ENCODE measurements around the gene ATXN7.

Gene ATXN7

DNA sequence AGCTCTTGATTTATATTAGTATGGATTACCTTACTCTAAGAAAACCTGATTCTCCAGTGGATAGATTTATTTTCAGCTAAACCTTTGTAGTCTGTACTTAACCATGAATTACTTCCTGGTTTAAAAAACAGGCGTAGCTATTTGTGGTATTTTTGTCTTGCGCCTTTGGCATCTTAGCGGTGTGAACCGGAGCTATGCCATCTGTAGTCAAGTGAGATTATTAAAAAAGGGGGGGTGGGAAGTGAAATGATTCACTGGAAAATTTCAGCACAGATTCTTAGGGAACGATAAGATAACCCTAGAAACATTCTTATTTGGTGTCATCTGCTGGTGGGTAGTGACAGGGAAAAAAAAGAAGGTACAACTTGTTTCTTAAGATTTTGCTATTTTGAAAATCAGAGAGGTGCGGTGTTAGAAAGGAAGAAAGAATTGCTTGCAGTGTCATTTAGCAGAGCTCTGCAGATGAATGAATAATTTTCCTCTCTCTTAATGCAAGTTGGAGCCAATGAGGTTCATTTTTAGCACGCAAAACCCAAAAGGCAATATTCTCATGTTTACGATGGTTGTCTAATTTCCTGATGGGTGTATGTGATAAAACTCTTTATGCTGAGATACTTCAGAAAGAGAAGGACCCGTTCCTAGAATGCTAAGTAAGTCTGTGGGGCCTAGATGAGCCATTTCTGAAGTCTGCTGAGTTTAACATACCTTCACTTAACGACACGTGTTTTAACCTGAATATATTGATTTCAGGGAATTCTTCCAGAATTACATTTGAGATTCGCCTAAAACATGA is 115.6 kb downstream of the ATXN7 start:
- Mint-ChIP-seq H3K9me3 (no peaks in the 10 kb centered on the region), H3K27me3 (no peaks in the 10 kb centered on the region), H3K36me3 (ENCODE audit: low read depth) (peaks cover 34% of the 10 kb centered on the region), H3K4me3 (peak overlapping the region; percentile 76), H3K4me1 (peaks cover 90% of the 10 kb centered on the region), H3K27ac (peak overlapping the region; percentile 93)
- DNase-seq (no peak), ATAC-seq (peak; percentile 27)

DNA sequence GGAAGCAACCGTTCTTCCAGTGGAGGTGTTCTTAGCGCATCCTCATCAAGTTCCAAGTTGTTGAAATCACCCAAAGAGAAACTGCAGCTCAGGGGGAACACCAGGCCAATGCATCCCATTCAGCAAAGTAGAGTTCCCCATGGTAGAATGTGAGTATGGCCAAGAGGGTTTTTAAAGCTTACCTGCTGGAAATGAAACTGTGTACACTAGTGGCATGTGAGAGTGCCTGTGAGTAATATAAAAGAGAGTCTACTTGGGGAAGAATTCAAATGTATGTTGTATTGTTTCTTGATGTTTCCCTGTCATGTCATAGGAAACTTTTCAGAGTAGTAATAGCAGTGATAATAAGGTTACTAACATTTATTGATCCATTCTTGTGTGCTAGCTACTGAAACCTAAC is 116.4 kb downstream of the ATXN7 start:
- peak overlapping the region; percentile 76 for H3K4me3 Mint-ChIP-seq
- H3K27me3 Mint-ChIP-seq, result no peaks in the 10 kb centered on the region
- ATAC-seq (no peak), DNase-seq (no peak)
- peaks cover 87% of the 10 kb centered on the region for H3K4me1 Mint-ChIP-seq
- no peaks in the 10 kb centered on the region for H3K9me3 Mint-ChIP-seq
- peaks cover 33% of the 10 kb centered on the region for H3K36me3 Mint-ChIP-seq (ENCODE audit: low read depth)
- H3K27ac Mint-ChIP-seq, result peak overlapping the region; percentile 93

DNA sequence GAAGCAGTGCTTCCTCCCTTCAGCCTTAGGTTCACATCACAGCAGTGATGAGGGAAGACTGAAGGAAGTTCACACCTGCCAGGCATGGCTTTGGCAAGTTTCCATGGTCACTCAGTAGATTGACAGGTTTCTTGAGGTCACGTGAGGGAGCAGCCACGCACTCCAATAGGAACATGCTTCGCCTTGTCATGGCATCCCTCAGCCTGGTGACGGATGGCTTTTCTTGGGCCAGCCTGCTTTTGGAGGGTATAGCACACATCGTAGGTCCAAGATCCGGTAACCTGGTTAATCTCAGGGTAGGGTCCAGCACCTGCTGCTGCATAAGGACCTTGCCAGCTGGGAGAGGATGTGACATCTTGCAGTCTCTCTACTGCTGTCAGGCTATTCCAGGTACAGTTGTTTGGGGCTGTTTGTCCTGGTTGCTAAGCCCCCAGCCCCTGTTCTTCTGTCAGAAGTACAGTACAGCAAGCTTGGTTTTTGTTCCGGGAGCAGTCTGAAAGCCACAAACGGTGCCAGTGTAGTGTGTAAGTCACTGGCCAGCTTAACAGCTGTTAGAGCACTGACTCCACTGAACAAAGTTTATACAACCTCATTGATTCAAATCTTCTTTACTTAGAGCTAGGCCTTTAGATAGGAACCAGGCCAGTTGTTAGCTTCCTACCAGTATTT is 117.3 kb downstream of the ATXN7 start:
- H3K4me3 Mint-ChIP-seq, result no peak overlapping the region
- peak overlapping the region; percentile 93 for H3K27ac Mint-ChIP-seq
- H3K4me1 Mint-ChIP-seq, result peaks cover 81% of the 10 kb centered on the region
- peaks cover 40% of the 10 kb centered on the region for H3K36me3 Mint-ChIP-seq (ENCODE audit: low read depth)
- no peaks in the 10 kb centered on the region for H3K9me3 Mint-ChIP-seq
- H3K27me3 Mint-ChIP-seq, result no peaks in the 10 kb centered on the region
- no peak for DNase-seq
- no peak for ATAC-seq

DNA sequence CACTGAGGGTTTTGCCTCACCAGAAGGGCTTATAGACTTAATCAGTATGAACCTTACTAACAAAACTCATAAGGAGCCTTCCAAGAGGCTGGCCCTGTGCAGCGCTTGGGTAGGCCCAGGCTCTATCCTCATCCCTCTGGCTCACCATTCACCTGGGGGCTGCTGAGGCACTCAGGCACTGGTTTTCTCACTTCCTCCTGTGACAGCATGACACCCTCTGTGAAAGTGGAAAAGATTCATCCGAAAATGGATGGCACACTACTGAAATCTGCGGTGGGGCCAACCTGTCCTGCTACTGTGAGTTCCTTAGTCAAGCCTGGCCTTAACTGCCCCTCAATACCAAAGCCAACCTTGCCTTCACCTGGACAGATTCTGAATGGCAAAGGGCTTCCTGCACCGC is 118.3 kb downstream of the ATXN7 start:
- Mint-ChIP-seq H3K9me3 (no peaks in the 10 kb centered on the region), H3K4me1 (peaks cover 71% of the 10 kb centered on the region), H3K27me3 (no peaks in the 10 kb centered on the region), H3K4me3 (no peak overlapping the region), H3K27ac (peak overlapping the region; percentile 28), H3K36me3 (ENCODE audit: low read depth) (peaks cover 43% of the 10 kb centered on the region)
- ATAC-seq (no peak), DNase-seq (no peak)

DNA sequence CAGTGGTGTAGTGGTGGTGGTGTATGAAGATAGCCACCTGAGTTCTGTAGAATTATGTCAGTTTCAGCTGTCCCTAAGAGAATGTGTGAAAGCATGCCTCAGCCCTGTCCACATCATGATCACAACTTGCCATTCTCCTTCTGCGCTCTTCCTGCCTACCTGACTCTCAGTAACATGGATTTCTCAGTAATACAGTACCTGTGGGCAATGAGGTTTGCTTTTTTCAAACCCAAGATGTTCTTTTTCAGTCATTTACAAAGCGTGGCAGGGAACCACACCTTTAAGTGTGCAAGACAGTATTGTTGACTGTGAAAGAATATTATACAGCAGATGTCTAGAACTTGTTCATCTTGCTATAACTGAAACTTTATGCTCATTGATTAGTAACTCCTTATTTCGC is 120.7 kb downstream of the ATXN7 start:
- Mint-ChIP-seq H3K36me3 (ENCODE audit: low read depth) (peaks cover 55% of the 10 kb centered on the region), H3K9me3 (no peaks in the 10 kb centered on the region), H3K4me1 (peaks cover 47% of the 10 kb centered on the region), H3K27me3 (no peaks in the 10 kb centered on the region), H3K27ac (peak overlapping the region; percentile 4), H3K4me3 (no peak overlapping the region)
- no peak for DNase-seq
- ATAC-seq, result peak; percentile 21

DNA sequence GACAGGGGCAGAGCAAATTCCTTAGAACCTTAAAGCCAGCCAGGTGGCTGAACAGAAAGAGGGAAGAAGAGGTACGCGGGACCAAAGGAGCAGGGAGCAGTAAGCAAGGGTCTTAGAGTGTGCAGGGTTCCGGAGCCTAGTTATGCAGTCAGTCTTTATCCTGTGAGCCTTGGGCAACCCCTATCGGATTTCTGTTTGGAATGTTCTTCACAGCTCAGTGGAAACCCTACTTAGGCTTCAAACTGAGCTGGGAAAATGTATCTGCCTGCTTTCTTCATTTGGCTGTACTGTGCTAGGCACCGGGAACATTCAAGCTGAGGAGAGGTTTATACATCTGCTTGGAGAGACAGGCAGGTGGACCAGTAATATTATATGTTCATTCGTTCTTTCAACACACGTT is 122.5 kb downstream of the ATXN7 start:
- DNase-seq (no peak), ATAC-seq (no peak)
- Mint-ChIP-seq H3K27me3 (no peaks in the 10 kb centered on the region), H3K9me3 (no peaks in the 10 kb centered on the region), H3K27ac (no peak overlapping the region), H3K36me3 (ENCODE audit: low read depth) (peaks cover 47% of the 10 kb centered on the region), H3K4me1 (peaks cover 31% of the 10 kb centered on the region), H3K4me3 (no peak overlapping the region)

DNA sequence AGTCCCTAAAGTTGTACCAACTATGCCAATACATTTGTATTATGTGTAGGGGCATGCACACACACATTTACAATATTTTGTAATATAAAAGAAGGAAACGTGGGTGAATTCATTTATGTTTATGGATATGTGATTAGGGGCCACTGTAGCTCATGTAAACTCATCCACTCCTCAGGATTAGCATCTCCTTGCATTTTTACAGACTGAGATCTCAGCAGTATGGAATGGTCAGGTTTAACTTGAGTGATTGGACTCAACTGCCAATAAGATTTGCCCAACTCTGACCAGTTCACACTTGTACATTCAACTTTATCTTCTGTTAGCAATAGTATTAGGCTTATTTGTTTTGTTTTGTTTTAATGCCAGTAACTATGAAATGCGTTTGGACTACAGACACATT is 123.2 kb downstream of the ATXN7 start:
- Mint-ChIP-seq H3K27ac (no peak overlapping the region), H3K27me3 (no peaks in the 10 kb centered on the region), H3K4me1 (peaks cover 25% of the 10 kb centered on the region), H3K4me3 (no peak overlapping the region), H3K9me3 (no peaks in the 10 kb centered on the region), H3K36me3 (ENCODE audit: low read depth) (peaks cover 50% of the 10 kb centered on the region)
- DNase-seq (no peak), ATAC-seq (no peak)

DNA sequence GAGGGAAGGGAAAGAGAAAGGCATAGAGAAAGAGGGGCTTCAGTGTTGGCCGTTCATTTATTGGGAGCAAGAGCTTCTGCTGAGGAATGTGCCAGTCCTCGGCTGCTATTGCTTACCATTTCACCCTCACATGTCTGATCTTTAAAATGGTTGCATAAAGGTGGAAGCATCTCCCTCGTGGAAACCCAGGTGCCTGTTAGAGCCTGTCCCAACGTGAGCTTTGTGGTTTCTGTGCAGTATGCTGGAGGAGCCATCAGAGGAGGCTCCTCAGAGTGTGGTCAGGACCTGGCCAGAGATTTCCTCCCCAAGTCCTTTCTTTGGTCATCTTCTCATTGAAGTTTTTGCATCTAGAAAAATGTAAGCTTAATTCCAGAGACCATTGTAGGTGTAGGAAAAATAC is 125.3 kb downstream of the ATXN7 start:
- no peak for DNase-seq
- H3K27me3 Mint-ChIP-seq, result no peaks in the 10 kb centered on the region
- H3K27ac Mint-ChIP-seq, result no peak overlapping the region
- no peak overlapping the region for H3K4me3 Mint-ChIP-seq
- H3K36me3 Mint-ChIP-seq (ENCODE audit: low read depth), result peaks cover 55% of the 10 kb centered on the region
- H3K9me3 Mint-ChIP-seq, result no peaks in the 10 kb centered on the region
- no peak for ATAC-seq
- H3K4me1 Mint-ChIP-seq, result peaks cover 19% of the 10 kb centered on the region

DNA sequence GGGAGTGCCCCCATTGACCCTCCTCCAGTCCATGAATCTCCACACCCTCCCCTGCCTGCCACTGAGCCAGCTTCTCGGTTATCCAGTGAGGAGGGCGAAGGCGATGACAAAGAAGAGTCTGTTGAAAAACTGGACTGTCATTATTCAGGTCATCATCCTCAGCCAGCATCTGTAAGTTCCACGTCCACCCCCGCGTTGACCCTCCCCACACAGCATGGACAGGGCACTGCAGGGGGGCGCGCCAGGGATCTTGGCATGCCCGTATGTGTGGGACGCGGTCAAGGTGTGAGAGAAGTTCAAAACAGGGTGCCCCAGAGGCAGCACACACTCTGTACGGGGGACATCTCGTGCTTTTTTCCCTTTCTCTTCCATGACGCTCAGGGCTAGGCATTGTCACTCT is 126.5 kb downstream of the ATXN7 start:
- H3K4me3 Mint-ChIP-seq, result no peak overlapping the region
- H3K9me3 Mint-ChIP-seq, result no peaks in the 10 kb centered on the region
- no peaks in the 10 kb centered on the region for H3K27me3 Mint-ChIP-seq
- peaks cover 21% of the 10 kb centered on the region for H3K4me1 Mint-ChIP-seq
- peaks cover 58% of the 10 kb centered on the region for H3K36me3 Mint-ChIP-seq (ENCODE audit: low read depth)
- DNase-seq (no peak), ATAC-seq (no peak)
- peak overlapping the region; percentile 57 for H3K27ac Mint-ChIP-seq

DNA sequence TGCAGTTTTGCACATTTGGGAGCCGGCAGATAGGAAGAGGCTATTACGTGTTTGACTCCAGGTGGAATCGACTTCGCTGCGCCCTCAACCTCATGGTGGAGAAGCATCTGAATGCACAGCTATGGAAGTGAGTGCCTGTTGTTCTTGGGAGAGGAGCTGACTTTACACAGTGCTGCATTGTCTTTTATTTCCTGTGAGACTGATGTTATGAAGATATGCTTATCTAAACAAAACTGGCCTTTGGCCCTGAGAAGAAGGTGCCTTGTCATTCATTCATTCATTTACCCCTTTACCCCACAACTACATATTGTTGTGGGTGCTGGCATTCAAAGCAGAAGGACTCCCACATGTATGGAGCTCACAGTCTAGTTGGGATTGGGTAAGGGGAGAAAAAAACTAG is 127.1 kb downstream of the ATXN7 start:
- H3K36me3 Mint-ChIP-seq (ENCODE audit: low read depth), result peaks cover 60% of the 10 kb centered on the region
- H3K4me3 Mint-ChIP-seq, result no peak overlapping the region
- ATAC-seq (no peak), DNase-seq (no peak)
- peaks cover 17% of the 10 kb centered on the region for H3K4me1 Mint-ChIP-seq
- peak overlapping the region; percentile 57 for H3K27ac Mint-ChIP-seq
- no peaks in the 10 kb centered on the region for H3K27me3 Mint-ChIP-seq
- H3K9me3 Mint-ChIP-seq, result no peaks in the 10 kb centered on the region

DNA sequence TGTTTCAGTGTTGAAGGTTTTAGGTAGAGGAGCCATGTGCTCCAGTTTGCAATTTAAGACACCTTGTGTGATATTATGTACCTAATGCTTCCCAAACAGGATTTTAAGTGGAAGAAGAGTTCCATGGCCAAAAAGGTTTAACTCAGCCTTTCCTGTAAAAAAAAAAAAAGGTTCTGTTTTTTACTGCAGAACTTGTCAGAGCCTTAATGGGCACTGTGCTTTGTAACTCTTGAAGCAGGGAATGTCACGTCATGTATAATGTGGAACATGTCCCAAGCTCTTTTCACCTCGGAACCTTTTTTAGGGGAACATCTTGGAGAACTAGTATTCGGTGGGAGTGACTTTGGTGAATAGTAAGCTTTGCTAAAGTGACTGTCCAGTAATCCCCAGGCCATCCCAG is 128.0 kb downstream of the ATXN7 start:
- Mint-ChIP-seq H3K4me3 (no peak overlapping the region), H3K36me3 (ENCODE audit: low read depth) (peaks cover 65% of the 10 kb centered on the region), H3K27ac (peak overlapping the region; percentile 62), H3K9me3 (no peaks in the 10 kb centered on the region), H3K4me1 (peaks cover 17% of the 10 kb centered on the region), H3K27me3 (no peaks in the 10 kb centered on the region)
- DNase-seq (no peak), ATAC-seq (no peak)

DNA sequence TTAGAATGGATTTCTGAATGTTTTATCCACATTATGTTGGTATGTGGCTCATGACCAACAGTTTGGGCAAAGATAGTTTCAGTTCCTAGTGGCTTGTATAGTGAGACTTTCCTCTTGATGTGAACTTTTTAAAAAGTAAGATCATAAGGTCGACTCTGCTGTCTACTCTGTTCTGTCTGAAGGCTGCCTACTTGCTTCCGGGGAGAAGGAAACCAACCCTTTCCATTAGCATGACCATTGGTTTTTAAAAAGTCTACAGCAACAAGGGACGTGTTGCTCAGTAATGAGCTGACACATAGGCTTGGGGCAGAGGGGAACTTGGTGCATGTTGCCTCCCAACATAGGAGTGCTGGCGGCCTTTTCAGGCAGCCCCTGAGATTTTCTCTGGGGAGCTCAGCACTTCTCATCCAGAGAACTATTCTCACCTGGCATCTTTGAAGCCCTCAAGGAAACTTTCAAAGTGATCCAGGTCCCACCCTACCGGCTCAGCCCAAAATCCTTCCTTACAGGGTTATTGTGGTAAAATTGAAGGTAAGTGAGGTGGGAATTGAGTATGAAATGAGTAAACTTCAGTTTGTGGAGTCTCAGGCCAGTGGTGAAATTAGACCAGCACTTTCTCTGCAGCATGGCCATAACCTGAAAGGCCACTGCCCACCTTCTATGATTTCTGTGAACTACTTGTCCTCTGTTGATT is 129.0 kb downstream of the ATXN7 start:
- DNase-seq (no peak), ATAC-seq (no peak)
- no peaks in the 10 kb centered on the region for H3K27me3 Mint-ChIP-seq
- H3K4me1 Mint-ChIP-seq, result peaks cover 17% of the 10 kb centered on the region
- peaks cover 70% of the 10 kb centered on the region for H3K36me3 Mint-ChIP-seq (ENCODE audit: low read depth)
- no peaks in the 10 kb centered on the region for H3K9me3 Mint-ChIP-seq
- H3K4me3 Mint-ChIP-seq, result no peak overlapping the region
- H3K27ac Mint-ChIP-seq, result peak overlapping the region; percentile 62

DNA sequence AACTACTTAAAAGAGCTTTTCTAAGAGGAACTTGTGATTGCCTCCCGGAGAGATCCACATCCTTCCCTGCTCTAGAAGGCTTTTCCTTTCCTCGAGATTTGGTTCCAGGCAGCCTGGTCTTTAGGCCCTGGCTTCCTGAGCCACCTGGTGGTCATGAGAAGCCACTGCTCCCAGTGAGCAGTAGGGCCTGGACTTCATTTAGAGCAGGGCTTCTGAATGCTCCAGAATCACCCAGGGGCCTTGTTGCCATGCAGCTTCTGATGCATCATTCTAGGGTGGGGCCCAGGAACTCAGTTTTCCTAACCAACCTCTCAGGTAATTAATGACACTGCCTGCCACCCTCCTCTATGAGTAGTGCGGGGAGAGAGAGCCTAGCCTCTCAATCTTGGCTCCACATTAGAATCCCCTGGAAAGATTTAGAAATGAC is 130.0 kb downstream of the ATXN7 start:
- DNase-seq, result peak; percentile 38

DNA sequence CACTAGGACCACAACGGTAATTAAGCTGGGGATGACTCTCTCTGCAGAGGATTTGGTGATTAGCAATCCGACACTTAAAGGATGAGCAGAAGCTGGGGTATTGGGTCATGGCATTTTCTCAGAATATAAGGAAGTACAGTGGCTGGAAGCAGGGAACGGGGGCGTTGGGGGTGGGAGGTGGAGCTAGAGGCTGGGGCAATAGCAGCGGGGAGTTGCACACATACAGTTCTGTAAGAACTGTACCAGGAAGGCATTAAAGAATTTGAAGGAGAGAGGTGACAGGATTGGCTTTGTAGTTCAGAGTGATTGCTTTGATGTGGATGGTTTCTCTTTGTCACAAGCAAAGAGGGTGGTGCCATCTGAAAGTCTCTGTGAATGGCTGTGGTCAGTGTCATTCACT is 131.4 kb downstream of the ATXN7 start:
- ATAC-seq (no peak), DNase-seq (no peak)
- Mint-ChIP-seq H3K9me3 (no peaks in the 10 kb centered on the region), H3K27me3 (no peaks in the 10 kb centered on the region), H3K4me3 (no peak overlapping the region), H3K4me1 (peaks cover 17% of the 10 kb centered on the region), H3K27ac (peak overlapping the region; percentile 38), H3K36me3 (ENCODE audit: low read depth) (peaks cover 61% of the 10 kb centered on the region)

More for the DNA sequence above, 130.0 kb downstream of the ATXN7 start:
- no peaks in the 10 kb centered on the region for H3K9me3 Mint-ChIP-seq
- peaks cover 17% of the 10 kb centered on the region for H3K4me1 Mint-ChIP-seq
- ATAC-seq, result peak; percentile 78
- no peaks in the 10 kb centered on the region for H3K27me3 Mint-ChIP-seq
- H3K27ac Mint-ChIP-seq, result peak overlapping the region; percentile 56
- H3K4me3 Mint-ChIP-seq, result no peak overlapping the region
- H3K36me3 Mint-ChIP-seq (ENCODE audit: low read depth), result peaks cover 68% of the 10 kb centered on the region

All from activated naive CD8-positive, alpha-beta T cell treated with anti-CD3 and anti-CD28 coated beads, Interleukin-2, amount 50 U/mL, for 24 hours (primary cell).